SJCRH30 (cell line): ENCODE measurements around the gene PTPN21. TPM values are rescaled to one million over a fixed set of nuclear protein-coding genes. Genes with fewer than 3 reads are reported as not detected.

Source experiments
- DNase-seq, 2 experiments: peaks; one replicate each; pipeline ENCODE4 v3.0.0-alpha.2; 2015 to 2020
- H3K27ac ChIP-seq: fragments of 250-450 bp; sonication (Bioruptor Pico); 2 replicates; pipeline ENCODE4 v1.5.1; 2020; ENCODE audit warnings: mild to moderate bottlenecking, moderate library complexity
- H3K27me3 ChIP-seq: fragments of 250-450 bp; sonication (Bioruptor Pico); 2 replicates; pipeline ENCODE4 v1.5.1; 2020; ENCODE audit warnings: mild to moderate bottlenecking, moderate library complexity
- H3K36me3 ChIP-seq: fragments of 250-450 bp; sonication (Bioruptor Pico); 2 replicates; pipeline ENCODE4 v1.5.1; 2020; ENCODE audit warnings: mild to moderate bottlenecking, moderate library complexity
- H3K4me1 ChIP-seq: fragments of 250-450 bp; sonication (Bioruptor Pico); 2 replicates; pipeline ENCODE4 v1.5.1; 2020; ENCODE audit warnings: mild to moderate bottlenecking, moderate library complexity
- H3K4me3 ChIP-seq: fragments of 250-450 bp; sonication (Bioruptor Pico); 2 replicates; pipeline ENCODE4 v1.5.1; 2020; ENCODE audit warnings: mild to moderate bottlenecking, moderate library complexity
- H3K9me3 ChIP-seq: fragments of 250-450 bp; sonication (Bioruptor Pico); replicated peaks from 2 replicates; pipeline ENCODE4 v1.5.1; 2020; ENCODE audit warnings: mild to moderate bottlenecking, moderate library complexity
- total RNA-seq: library from RNA; depleted of rRNA; stranded (reverse); fragments of >200 nt; shearing (Covaris generic); gene quantifications from 2 replicates; pipeline ENCODE4 v1.2.3, GENCODE V29; 2014; rRNA removed

PTPN21 gene
- total RNA-seq = 12.6 and 13.7 TPM in 2 replicates

GRCh38 chr14:88554457-88555286 is at the start of gene PTPN21:
Gene PTPN21 (minus strand): TSS chr14:88555007. CDS start chr14:88550417, 4,590 bp downstream.
- peak within 1 kb of the TSS; percentile 79 for H3K27ac ChIP-seq
- peaks cover 11% of the 10 kb centered on the region for H3K36me3 ChIP-seq
- peak within 1 kb of the TSS; percentile 88 for H3K4me3 ChIP-seq
- H3K4me1 ChIP-seq = peaks cover 31% of the 10 kb centered on the region
- peak; percentile 76 to 81 for DNase-seq
- no peaks in the 10 kb centered on the region for H3K27me3 ChIP-seq
- H3K9me3 ChIP-seq = no peaks in the 10 kb centered on the region

- Histone ChIP-seq H3K27me3 (no peaks in the 10 kb centered on the region), H3K27ac (no peak overlapping the region), H3K36me3 (peaks cover 64% of the 10 kb centered on the region), H3K4me1 (no peaks in the 10 kb centered on the region), H3K9me3 (no peaks in the 10 kb centered on the region), H3K4me3 (no peak overlapping the region)
- no peak for DNase-seq
Measured at GRCh38 chr14:88604212-88604611, 49.4 kb upstream of the PTPN21 start.

GRCh38 chr14:88599761-88600439 is 45.1 kb upstream of the PTPN21 start:
- Histone ChIP-seq H3K4me3 (no peak overlapping the region), H3K4me1 (no peaks in the 10 kb centered on the region), H3K9me3 (no peaks in the 10 kb centered on the region), H3K27ac (no peak overlapping the region), H3K27me3 (no peaks in the 10 kb centered on the region), H3K36me3 (peaks cover 63% of the 10 kb centered on the region)
- no peak for DNase-seq

- H3K27ac ChIP-seq = no peak overlapping the region
- H3K4me1 ChIP-seq = no peaks in the 10 kb centered on the region
- DNase-seq = no peak
- H3K36me3 ChIP-seq = peaks cover 65% of the 10 kb centered on the region
- H3K27me3 ChIP-seq = no peaks in the 10 kb centered on the region
- H3K9me3 ChIP-seq = no peaks in the 10 kb centered on the region
- no peak overlapping the region for H3K4me3 ChIP-seq
Measured at GRCh38 chr14:88599326-88599725, 44.5 kb upstream of the PTPN21 start.

- no peak for DNase-seq
- Histone ChIP-seq H3K9me3 (no peaks in the 10 kb centered on the region), H3K4me3 (no peak overlapping the region), H3K27ac (no peak overlapping the region), H3K27me3 (no peaks in the 10 kb centered on the region), H3K36me3 (peaks cover 64% of the 10 kb centered on the region), H3K4me1 (no peaks in the 10 kb centered on the region)
Measured at GRCh38 chr14:88598097-88598675, 43.4 kb upstream of the PTPN21 start.

GRCh38 chr14:88597601-88598000 is 42.8 kb upstream of the PTPN21 start:
- Histone ChIP-seq H3K27ac (no peak overlapping the region), H3K27me3 (no peaks in the 10 kb centered on the region), H3K9me3 (no peaks in the 10 kb centered on the region), H3K36me3 (peaks cover 63% of the 10 kb centered on the region), H3K4me1 (no peaks in the 10 kb centered on the region), H3K4me3 (no peak overlapping the region)
- DNase-seq = no peak

- no peaks in the 10 kb centered on the region for H3K4me1 ChIP-seq
- peaks cover 57% of the 10 kb centered on the region for H3K36me3 ChIP-seq
- no peaks in the 10 kb centered on the region for H3K27me3 ChIP-seq
- H3K27ac ChIP-seq = no peak overlapping the region
- H3K4me3 ChIP-seq = no peak overlapping the region
- DNase-seq = no peak
- no peaks in the 10 kb centered on the region for H3K9me3 ChIP-seq
Measured at GRCh38 chr14:88597038-88597437, 42.2 kb upstream of the PTPN21 start.

GRCh38 chr14:88592031-88592430 is 37.2 kb upstream of the PTPN21 start:
- no peaks in the 10 kb centered on the region for H3K9me3 ChIP-seq
- H3K36me3 ChIP-seq = peaks cover 47% of the 10 kb centered on the region
- H3K27me3 ChIP-seq = no peaks in the 10 kb centered on the region
- no peak overlapping the region for H3K27ac ChIP-seq
- H3K4me3 ChIP-seq = no peak overlapping the region
- no peaks in the 10 kb centered on the region for H3K4me1 ChIP-seq
- DNase-seq = no peak

GRCh38 chr14:88590173-88590572 is 35.4 kb upstream of the PTPN21 start:
- H3K4me3 ChIP-seq = no peak overlapping the region
- H3K4me1 ChIP-seq = no peaks in the 10 kb centered on the region
- no peaks in the 10 kb centered on the region for H3K27me3 ChIP-seq
- DNase-seq = no peak
- no peak overlapping the region for H3K27ac ChIP-seq
- no peaks in the 10 kb centered on the region for H3K9me3 ChIP-seq
- H3K36me3 ChIP-seq = peaks cover 54% of the 10 kb centered on the region

GRCh38 chr14:88588081-88588480 is 33.3 kb upstream of the PTPN21 start:
- Histone ChIP-seq H3K4me1 (no peaks in the 10 kb centered on the region), H3K27ac (no peak overlapping the region), H3K4me3 (no peak overlapping the region), H3K36me3 (peaks cover 54% of the 10 kb centered on the region), H3K27me3 (no peaks in the 10 kb centered on the region), H3K9me3 (no peaks in the 10 kb centered on the region)
- no peak for DNase-seq

GRCh38 chr14:88584451-88584850 is 29.6 kb upstream of the PTPN21 start:
- H3K27ac ChIP-seq = no peak overlapping the region
- DNase-seq = no peak

GRCh38 chr14:88576222-88576621 is 21.4 kb upstream of the PTPN21 start:
- Histone ChIP-seq H3K27ac (no peak overlapping the region), H3K9me3 (no peaks in the 10 kb centered on the region), H3K4me3 (no peak overlapping the region), H3K27me3 (no peaks in the 10 kb centered on the region), H3K36me3 (peaks cover 91% of the 10 kb centered on the region), H3K4me1 (no peaks in the 10 kb centered on the region)
- no peak for DNase-seq

More at GRCh38 chr14:88584451-88584850, 29.6 kb upstream of the PTPN21 start:
- Histone ChIP-seq H3K27me3 (no peaks in the 10 kb centered on the region), H3K36me3 (peaks cover 75% of the 10 kb centered on the region), H3K4me3 (no peak overlapping the region), H3K4me1 (no peaks in the 10 kb centered on the region), H3K9me3 (no peaks in the 10 kb centered on the region)

- no peaks in the 10 kb centered on the region for H3K27me3 ChIP-seq
- H3K36me3 ChIP-seq = peaks cover 87% of the 10 kb centered on the region
- H3K4me3 ChIP-seq = no peak overlapping the region
- no peak overlapping the region for H3K27ac ChIP-seq
- DNase-seq = no peak
- no peaks in the 10 kb centered on the region for H3K9me3 ChIP-seq
- H3K4me1 ChIP-seq = no peaks in the 10 kb centered on the region
Measured at GRCh38 chr14:88572117-88572516, 17.3 kb upstream of the PTPN21 start.

GRCh38 chr14:88568196-88568595 is 13.4 kb upstream of the PTPN21 start:
- H3K36me3 ChIP-seq = peaks cover 64% of the 10 kb centered on the region

GRCh38 chr14:88565427-88565826 is 10.6 kb upstream of the PTPN21 start:
- Histone ChIP-seq H3K36me3 (peaks cover 37% of the 10 kb centered on the region), H3K27ac (no peak overlapping the region), H3K27me3 (no peaks in the 10 kb centered on the region), H3K9me3 (no peaks in the 10 kb centered on the region), H3K4me3 (no peak overlapping the region), H3K4me1 (peaks cover 4% of the 10 kb centered on the region)
- DNase-seq = no peak

More at GRCh38 chr14:88568196-88568595, 13.4 kb upstream of the PTPN21 start:
- Histone ChIP-seq H3K27me3 (no peaks in the 10 kb centered on the region), H3K27ac (no peak overlapping the region), H3K4me3 (no peak overlapping the region), H3K9me3 (no peaks in the 10 kb centered on the region), H3K4me1 (peaks cover 4% of the 10 kb centered on the region)
- no peak for DNase-seq
